ENCODE results near the gene NRG3. TPM values are rescaled to one million over a fixed set of nuclear protein-coding genes. Genes with fewer than 3 reads are reported as not detected.

The NRG3 gene
- total RNA-seq, 2 donors from 2014 or later: 1.7 to 2.3 TPM

DNA sequence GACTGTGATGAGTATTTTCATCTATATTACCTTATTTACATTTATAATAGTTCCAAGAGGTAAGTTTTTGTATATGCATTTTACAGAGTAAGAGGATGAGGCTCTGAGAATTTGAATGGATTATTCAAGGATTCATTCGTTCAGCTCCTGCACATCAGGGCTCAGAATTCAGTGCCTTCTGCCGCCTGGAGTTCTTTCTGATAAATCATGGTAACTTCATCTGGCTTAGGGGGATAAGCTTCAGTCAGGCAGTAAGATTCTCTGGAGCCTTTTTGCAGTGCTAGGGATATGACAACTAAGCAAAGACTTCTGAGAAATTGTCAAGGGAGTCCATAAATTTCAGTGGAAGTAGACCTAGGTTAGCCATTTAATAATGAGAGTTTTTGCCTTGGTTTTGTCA, 668.6 kb downstream of the NRG3 start:
- no peak overlapping the region for H3K27ac ChIP-seq (ENCODE audit: low read depth, low read length)
- Mint-ChIP-seq H3K4me1 (no peaks in the 10 kb centered on the region), H3K27me3 (ENCODE audit: insufficient read depth) (no peaks in the 10 kb centered on the region), H3K36me3 (ENCODE audit: low read depth) (peaks cover 4% of the 10 kb centered on the region), H3K27ac (no peak overlapping the region), H3K4me3 (no peak overlapping the region), H3K9me3 (peaks cover 8% of the 10 kb centered on the region)
- WGBS, 2 experiments (ENCODE audit: insufficient coverage in 1 of 2, insufficient read length in 1 of 2): 91 to 100% methylated on average over 1 to 2 of the region's 2 CpGs
- H3K4me1 ChIP-seq (ENCODE audit: control insufficient read depth, insufficient read depth, low read length): peaks cover 8% of the 10 kb centered on the region
- H3K36me3 ChIP-seq (ENCODE audit: control insufficient read depth, insufficient read depth, low read length): no peaks in the 10 kb centered on the region
- no peak overlapping the region for H3K9ac ChIP-seq (ENCODE audit: extremely low read depth, low read length, poor library complexity, severe bottlenecking)
- no peaks in the 10 kb centered on the region for H3K27me3 ChIP-seq (ENCODE audit: control insufficient read depth, insufficient read depth, low read length, poor library complexity, severe bottlenecking)
- H3K9me3 ChIP-seq (ENCODE audit: control insufficient read depth, low read length): no peaks in the 10 kb centered on the region
- H3K4me3 ChIP-seq (ENCODE audit: low read length): peak overlapping the region; percentile 9
- DNase-seq: no peak
- TF ChIP-seq, protein P1, sequence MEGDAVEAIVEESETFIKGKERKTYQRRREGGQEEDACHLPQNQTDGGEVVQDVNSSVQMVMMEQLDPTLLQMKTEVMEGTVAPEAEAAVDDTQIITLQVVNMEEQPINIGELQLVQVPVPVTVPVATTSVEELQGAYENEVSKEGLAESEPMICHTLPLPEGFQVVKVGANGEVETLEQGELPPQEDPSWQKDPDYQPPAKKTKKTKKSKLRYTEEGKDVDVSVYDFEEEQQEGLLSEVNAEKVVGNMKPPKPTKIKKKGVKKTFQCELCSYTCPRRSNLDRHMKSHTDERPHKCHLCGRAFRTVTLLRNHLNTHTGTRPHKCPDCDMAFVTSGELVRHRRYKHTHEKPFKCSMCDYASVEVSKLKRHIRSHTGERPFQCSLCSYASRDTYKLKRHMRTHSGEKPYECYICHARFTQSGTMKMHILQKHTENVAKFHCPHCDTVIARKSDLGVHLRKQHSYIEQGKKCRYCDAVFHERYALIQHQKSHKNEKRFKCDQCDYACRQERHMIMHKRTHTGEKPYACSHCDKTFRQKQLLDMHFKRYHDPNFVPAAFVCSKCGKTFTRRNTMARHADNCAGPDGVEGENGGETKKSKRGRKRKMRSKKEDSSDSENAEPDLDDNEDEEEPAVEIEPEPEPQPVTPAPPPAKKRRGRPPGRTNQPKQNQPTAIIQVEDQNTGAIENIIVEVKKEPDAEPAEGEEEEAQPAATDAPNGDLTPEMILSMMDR (conservative IDR thresholded peaks at IDR 0.05): no peak

GRCh38 chr10:82544377-82544776, 669.4 kb downstream of the NRG3 start:
- H3K36me3 ChIP-seq (ENCODE audit: control insufficient read depth, insufficient read depth, low read length): no peaks in the 10 kb centered on the region
- no peak for DNase-seq
- Mint-ChIP-seq H3K27ac (no peak overlapping the region), H3K4me3 (no peak overlapping the region), H3K27me3 (ENCODE audit: insufficient read depth) (no peaks in the 10 kb centered on the region), H3K9me3 (peaks cover 8% of the 10 kb centered on the region), H3K4me1 (no peaks in the 10 kb centered on the region), H3K36me3 (ENCODE audit: low read depth) (peaks cover 4% of the 10 kb centered on the region)
- H3K27me3 ChIP-seq (ENCODE audit: control insufficient read depth, insufficient read depth, low read length, poor library complexity, severe bottlenecking): no peaks in the 10 kb centered on the region
- H3K27ac ChIP-seq (ENCODE audit: low read depth, low read length): no peak overlapping the region
- TF ChIP-seq, protein P1 (conservative IDR thresholded peaks at IDR 0.05): no peak
- H3K9ac ChIP-seq (ENCODE audit: extremely low read depth, low read length, poor library complexity, severe bottlenecking): no peak overlapping the region
- H3K4me1 ChIP-seq (ENCODE audit: control insufficient read depth, insufficient read depth, low read length): peaks cover 8% of the 10 kb centered on the region
- no peaks in the 10 kb centered on the region for H3K9me3 ChIP-seq (ENCODE audit: control insufficient read depth, low read length)
- 75% methylated on average over 1 of the region's 1 CpG; no CpG with 5 or more reads in 1 of the 2 experiments for whole genome bisulfite sequencing, 2 experiments (ENCODE audit: insufficient coverage in 1 of 2, insufficient read length in 1 of 2)
- H3K4me3 ChIP-seq (ENCODE audit: low read length): no peak overlapping the region

DNA sequence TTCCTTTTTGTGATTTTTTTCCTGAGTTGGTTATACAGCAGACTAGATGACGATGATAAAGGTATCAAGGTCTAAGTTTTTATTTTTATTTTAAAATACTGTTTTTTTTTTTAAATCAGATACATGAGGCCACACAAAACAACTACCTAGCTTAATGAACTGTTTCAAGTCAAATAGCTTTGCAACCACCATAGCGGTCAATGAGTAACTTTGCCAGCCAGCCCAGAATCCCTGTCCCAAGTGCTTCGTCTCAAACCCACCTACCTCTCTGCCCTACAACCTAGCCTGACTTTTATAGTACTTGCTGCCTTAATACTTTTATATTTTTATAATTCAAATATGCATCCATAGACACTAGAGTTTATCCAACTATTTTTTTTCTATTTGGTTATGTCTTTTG, 676.5 kb downstream of the NRG3 start:
- Mint-ChIP-seq H3K4me3 (no peak overlapping the region), H3K4me1 (no peaks in the 10 kb centered on the region)
- TF ChIP-seq, protein P1 (conservative IDR thresholded peaks at IDR 0.05): no peak

More for the DNA sequence above, 676.5 kb downstream of the NRG3 start:
- Histone ChIP-seq H3K4me1 (ENCODE audit: control insufficient read depth, insufficient read depth, low read length) (no peaks in the 10 kb centered on the region), H3K4me3 (ENCODE audit: low read length) (no peak overlapping the region), H3K9ac (ENCODE audit: extremely low read depth, low read length, poor library complexity, severe bottlenecking) (no peak overlapping the region), H3K36me3 (ENCODE audit: control insufficient read depth, insufficient read depth, low read length) (no peaks in the 10 kb centered on the region), H3K27ac (ENCODE audit: low read depth, low read length) (no peak overlapping the region), H3K9me3 (ENCODE audit: control insufficient read depth, low read length) (no peaks in the 10 kb centered on the region), H3K27me3 (ENCODE audit: control insufficient read depth, insufficient read depth, low read length, poor library complexity, severe bottlenecking) (no peaks in the 10 kb centered on the region)
- H3K9me3 Mint-ChIP-seq: no peaks in the 10 kb centered on the region
- H3K36me3 Mint-ChIP-seq (ENCODE audit: low read depth): no peaks in the 10 kb centered on the region
- H3K27me3 Mint-ChIP-seq (ENCODE audit: insufficient read depth): no peaks in the 10 kb centered on the region
- DNase-seq: no peak
- no peak overlapping the region for H3K27ac Mint-ChIP-seq
- WGBS, 2 experiments (ENCODE audit: insufficient coverage in 1 of 2, insufficient read length in 1 of 2): 91% methylated on average over 2 of the region's 3 CpGs; no CpG with 5 or more reads in 1 of the 2 experiments

Data from endodermal cell (in vitro differentiated cells).